SK-N-MC (cell line): Measurements from ENCODE around the gene PRDM5.

Source experiments
- EZH2 ChIP-seq: fragments of 200-600 bp; sonication (generic); IDR thresholded peaks from one replicate; pipeline ENCODE4 v1.6.1; 2017; ENCODE audit warnings: antibody characterized with exemption
- FOXP2 ChIP-seq: optimal IDR thresholded peaks from 2 replicates; pipeline ENCODE3; 2011; ENCODE audit warnings: mild to moderate bottlenecking, moderate library complexity; ENCODE audit not compliant: insufficient read depth; ENCODE audit errors: extremely low read length, control extremely low read depth
- POLR2AphosphoS5 ChIP-seq: IDR thresholded peaks from 2 replicates; pipeline ENCODE4 v1.6.1; 2012; ENCODE audit warnings: mild to moderate bottlenecking, low read depth, low read length, borderline replicate concordance

DNA sequence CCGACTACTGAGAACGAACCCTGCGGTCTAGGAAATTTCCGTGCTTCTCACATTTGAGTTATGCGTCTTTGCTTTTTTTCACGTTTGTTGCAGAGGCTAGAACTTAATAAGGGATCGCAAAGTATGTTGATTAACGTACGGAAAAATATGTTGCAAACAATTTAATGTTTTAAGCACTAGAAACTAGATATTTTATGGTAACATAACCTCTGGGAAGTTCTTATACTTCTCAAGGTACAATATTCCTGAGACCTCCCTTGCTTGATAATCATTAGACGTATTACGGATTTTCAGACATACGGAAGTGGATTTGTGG lies 639 bp upstream of the PRDM5 start:
- no peak for TF ChIP-seq EZH2
- TF ChIP-seq POLR2AphosphoS5, result no peak
- TF ChIP-seq FOXP2, result no peak
